ENCODE results near the gene NAALADL2. TPM values are rescaled to one million over a fixed set of nuclear protein-coding genes. Genes with fewer than 3 reads are reported as not detected.

NAALADL2 gene
- total RNA-seq, 5 donors from 2014 or later (not counting 1 experiment from before 2014, with no cell fraction given), result 0.13 to 1.4 (median 0.36) TPM; not detected in 1

- no peaks in the 10 kb centered on the region for H3K4me1 ChIP-seq (ENCODE audit: control insufficient read depth in 1 of 2, extremely low read depth in 1 of 2, insufficient read depth in 2 of 2, low read length in 2 of 2)
- H3K27ac ChIP-seq (ENCODE audit: low read length), result no peak overlapping the region
- H3K9me3 Mint-ChIP-seq, result peaks cover 0 to 15% (median 8%) of the 10 kb centered on the region in 3 donors
- no CpG with 5 or more reads among the region's 1 CpG for WGBS (ENCODE audit: insufficient coverage)
- no peak for ATAC-seq (replicated peaks in 1 of 4)
- no peaks in the 10 kb centered on the region for H3K4me1 Mint-ChIP-seq
- no peaks in the 10 kb centered on the region for H3K9me3 ChIP-seq
- CTCF ChIA-PET, result no interaction called here
- DNase-seq, result no peak
- POLR2A ChIA-PET, result no interaction called here
- no peak overlapping the region for H3K4me3 Mint-ChIP-seq
- H3K27me3 ChIP-seq (replicated peaks in 1 of 2; ENCODE audit: control insufficient read depth in 2 of 2, extremely low read depth in 1 of 2, insufficient read depth in 2 of 2, low read length in 1 of 2), result no peaks in the 10 kb centered on the region
- H3K27ac Mint-ChIP-seq, result no peak overlapping the region
- H3K36me3 ChIP-seq (ENCODE audit: control insufficient read depth in 2 of 2, extremely low read depth in 1 of 2, insufficient read depth in 1 of 2, low read length in 1 of 2), result no peaks in the 10 kb centered on the region
- H3K4me3 ChIP-seq (ENCODE audit: control insufficient read depth in 1 of 2, extremely low read depth in 1 of 2, low read length in 1 of 2), result no peak overlapping the region
- no peaks in the 10 kb centered on the region for H3K27me3 Mint-ChIP-seq
- H3K36me3 Mint-ChIP-seq, result no peaks in the 10 kb centered on the region
Observed at GRCh38 chr3:175146258-175146657, 287.1 kb downstream of the NAALADL2 start.

- ChIA-PET CTCF (no interaction called here), POLR2A (no interaction called here)
- Mint-ChIP-seq H3K9me3 (peaks cover 0 to 7% (median 6%) of the 10 kb centered on the region in 3 donors), H3K4me3 (no peak overlapping the region), H3K27me3 (no peaks in the 10 kb centered on the region), H3K27ac (no peak overlapping the region), H3K4me1 (no peaks in the 10 kb centered on the region), H3K36me3 (no peaks in the 10 kb centered on the region)
- Histone ChIP-seq H3K9me3 (no peaks in the 10 kb centered on the region), H3K4me1 (ENCODE audit: control insufficient read depth in 1 of 2, extremely low read depth in 1 of 2, insufficient read depth in 2 of 2, low read length in 2 of 2) (no peaks in the 10 kb centered on the region), H3K27ac (ENCODE audit: low read length) (no peak overlapping the region), H3K36me3 (ENCODE audit: control insufficient read depth in 2 of 2, extremely low read depth in 1 of 2, insufficient read depth in 1 of 2, low read length in 1 of 2) (no peaks in the 10 kb centered on the region), H3K4me3 (ENCODE audit: control insufficient read depth in 1 of 2, extremely low read depth in 1 of 2, low read length in 1 of 2) (no peak overlapping the region), H3K27me3 (replicated peaks in 1 of 2; ENCODE audit: control insufficient read depth in 2 of 2, extremely low read depth in 1 of 2, insufficient read depth in 2 of 2, low read length in 1 of 2) (no peaks in the 10 kb centered on the region)
- ATAC-seq (replicated peaks in 1 of 4), result no peak
- 45% methylated on average over 2 of the region's 4 CpGs for whole genome bisulfite sequencing (ENCODE audit: insufficient coverage)
- DNase-seq, result no peak
Observed at GRCh38 chr3:175149675-175150074, 290.5 kb downstream of the NAALADL2 start.

- Histone ChIP-seq H3K4me3 (ENCODE audit: control insufficient read depth in 1 of 2, extremely low read depth in 1 of 2, low read length in 1 of 2) (no peak overlapping the region), H3K4me1 (ENCODE audit: control insufficient read depth in 1 of 2, extremely low read depth in 1 of 2, insufficient read depth in 2 of 2, low read length in 2 of 2) (no peaks in the 10 kb centered on the region), H3K27me3 (replicated peaks in 1 of 2; ENCODE audit: control insufficient read depth in 2 of 2, extremely low read depth in 1 of 2, insufficient read depth in 2 of 2, low read length in 1 of 2) (no peaks in the 10 kb centered on the region), H3K9me3 (no peaks in the 10 kb centered on the region), H3K27ac (ENCODE audit: low read length) (no peak overlapping the region), H3K36me3 (ENCODE audit: control insufficient read depth in 2 of 2, extremely low read depth in 1 of 2, insufficient read depth in 1 of 2, low read length in 1 of 2) (no peaks in the 10 kb centered on the region)
- H3K27ac Mint-ChIP-seq, result no peak overlapping the region
- DNase-seq (no peak), ATAC-seq (replicated peaks in 1 of 4) (no peak)
- peaks cover 0 to 9% (median 6%) of the 10 kb centered on the region in 3 donors for H3K9me3 Mint-ChIP-seq
- no peaks in the 10 kb centered on the region for H3K4me1 Mint-ChIP-seq
- H3K4me3 Mint-ChIP-seq, result no peak overlapping the region
- H3K36me3 Mint-ChIP-seq, result no peaks in the 10 kb centered on the region
- ChIA-PET POLR2A (no interaction called here), CTCF (no interaction called here)
- no peaks in the 10 kb centered on the region for H3K27me3 Mint-ChIP-seq
- WGBS (ENCODE audit: insufficient coverage), result 86% methylated on average over 1 of the region's 4 CpGs
Observed at GRCh38 chr3:175150812-175151401, 291.8 kb downstream of the NAALADL2 start.

- POLR2A ChIA-PET, result no interaction called here
- WGBS (ENCODE audit: insufficient coverage), result no CpG with 5 or more reads among the region's 2 CpGs
Observed at GRCh38 chr3:175153595-175153994, 294.5 kb downstream of the NAALADL2 start.

GRCh38 chr3:175155172-175155571, 296.0 kb downstream of the NAALADL2 start:
- Mint-ChIP-seq H3K27me3 (no peaks in the 10 kb centered on the region), H3K4me3 (no peak overlapping the region), H3K27ac (no peak overlapping the region), H3K36me3 (no peaks in the 10 kb centered on the region), H3K4me1 (no peaks in the 10 kb centered on the region), H3K9me3 (peaks cover 0 to 3% (median 0%) of the 10 kb centered on the region in 3 donors)
- DNase-seq, result no peak
- CTCF ChIA-PET, result no interaction called here
- no peaks in the 10 kb centered on the region for H3K9me3 ChIP-seq
- no peaks in the 10 kb centered on the region for H3K27me3 ChIP-seq (replicated peaks in 1 of 2; ENCODE audit: control insufficient read depth in 2 of 2, extremely low read depth in 1 of 2, insufficient read depth in 2 of 2, low read length in 1 of 2)
- POLR2A ChIA-PET, result no interaction called here
- no peak for ATAC-seq (replicated peaks in 1 of 4)
- H3K4me1 ChIP-seq (ENCODE audit: control insufficient read depth in 1 of 2, extremely low read depth in 1 of 2, insufficient read depth in 2 of 2, low read length in 2 of 2), result no peaks in the 10 kb centered on the region
- H3K4me3 ChIP-seq (ENCODE audit: control insufficient read depth in 1 of 2, extremely low read depth in 1 of 2, low read length in 1 of 2), result no peak overlapping the region
- WGBS (ENCODE audit: insufficient coverage), result 80% methylated on average over 1 of the region's 2 CpGs
- H3K27ac ChIP-seq (ENCODE audit: low read length), result no peak overlapping the region
- no peaks in the 10 kb centered on the region for H3K36me3 ChIP-seq (ENCODE audit: control insufficient read depth in 2 of 2, extremely low read depth in 1 of 2, insufficient read depth in 1 of 2, low read length in 1 of 2)

More at GRCh38 chr3:175153595-175153994, 294.5 kb downstream of the NAALADL2 start:
- no peaks in the 10 kb centered on the region for H3K9me3 ChIP-seq
- no peaks in the 10 kb centered on the region for H3K27me3 ChIP-seq (replicated peaks in 1 of 2; ENCODE audit: control insufficient read depth in 2 of 2, extremely low read depth in 1 of 2, insufficient read depth in 2 of 2, low read length in 1 of 2)
- no peak overlapping the region for H3K27ac ChIP-seq (ENCODE audit: low read length)
- H3K4me1 Mint-ChIP-seq, result no peaks in the 10 kb centered on the region
- no peaks in the 10 kb centered on the region for H3K36me3 Mint-ChIP-seq
- ATAC-seq (replicated peaks in 1 of 4), result no peak
- H3K4me1 ChIP-seq (ENCODE audit: control insufficient read depth in 1 of 2, extremely low read depth in 1 of 2, insufficient read depth in 2 of 2, low read length in 2 of 2), result no peaks in the 10 kb centered on the region
- no peaks in the 10 kb centered on the region for H3K36me3 ChIP-seq (ENCODE audit: control insufficient read depth in 2 of 2, extremely low read depth in 1 of 2, insufficient read depth in 1 of 2, low read length in 1 of 2)
- DNase-seq, result no peak
- H3K4me3 Mint-ChIP-seq, result no peak overlapping the region
- no peak overlapping the region for H3K27ac Mint-ChIP-seq
- no peaks in the 10 kb centered on the region for H3K27me3 Mint-ChIP-seq
- CTCF ChIA-PET, result no interaction called here
- H3K9me3 Mint-ChIP-seq, result peaks cover 0 to 3% (median 0%) of the 10 kb centered on the region in 3 donors
- H3K4me3 ChIP-seq (ENCODE audit: control insufficient read depth in 1 of 2, extremely low read depth in 1 of 2, low read length in 1 of 2), result no peak overlapping the region

GRCh38 chr3:175159202-175159601, 300.1 kb downstream of the NAALADL2 start:
- POLR2A ChIA-PET, result interaction anchor here in 1 of 2 donors (0.5 kb wide), 1 partner anchor 1826 kb away, joined by 3 read pairs; no protein-coding TSS in a partner anchor
- Histone ChIP-seq H3K27me3 (replicated peaks in 1 of 2; ENCODE audit: control insufficient read depth in 2 of 2, extremely low read depth in 1 of 2, insufficient read depth in 2 of 2, low read length in 1 of 2) (no peaks in the 10 kb centered on the region), H3K27ac (ENCODE audit: low read length) (no peak overlapping the region), H3K4me1 (ENCODE audit: control insufficient read depth in 1 of 2, extremely low read depth in 1 of 2, insufficient read depth in 2 of 2, low read length in 2 of 2) (no peaks in the 10 kb centered on the region), H3K4me3 (ENCODE audit: control insufficient read depth in 1 of 2, extremely low read depth in 1 of 2, low read length in 1 of 2) (no peak overlapping the region), H3K9me3 (no peaks in the 10 kb centered on the region), H3K36me3 (ENCODE audit: control insufficient read depth in 2 of 2, extremely low read depth in 1 of 2, insufficient read depth in 1 of 2, low read length in 1 of 2) (no peaks in the 10 kb centered on the region)
- Mint-ChIP-seq H3K9me3 (peaks cover 4 to 5% (median 5%) of the 10 kb centered on the region in 3 donors), H3K36me3 (no peaks in the 10 kb centered on the region), H3K4me1 (no peaks in the 10 kb centered on the region), H3K27me3 (no peaks in the 10 kb centered on the region), H3K27ac (no peak overlapping the region), H3K4me3 (no peak overlapping the region)
- CTCF ChIA-PET, result interaction anchor here in 1 of 2 donors (0.6 kb wide), 1 partner anchor 1051 kb away, joined by 4 read pairs; no protein-coding TSS in a partner anchor
- ATAC-seq (replicated peaks in 1 of 4) (no peak), DNase-seq (no peak)

- H3K36me3 ChIP-seq (ENCODE audit: control insufficient read depth in 2 of 2, extremely low read depth in 1 of 2, insufficient read depth in 1 of 2, low read length in 1 of 2), result no peaks in the 10 kb centered on the region
- ChIA-PET POLR2A (no interaction called here), CTCF (no interaction called here)
- H3K27me3 ChIP-seq (replicated peaks in 1 of 2; ENCODE audit: control insufficient read depth in 2 of 2, extremely low read depth in 1 of 2, insufficient read depth in 2 of 2, low read length in 1 of 2), result no peaks in the 10 kb centered on the region
- no peaks in the 10 kb centered on the region for H3K4me1 ChIP-seq (ENCODE audit: control insufficient read depth in 1 of 2, extremely low read depth in 1 of 2, insufficient read depth in 2 of 2, low read length in 2 of 2)
- H3K36me3 Mint-ChIP-seq, result no peaks in the 10 kb centered on the region
- no peaks in the 10 kb centered on the region for H3K27me3 Mint-ChIP-seq
- peaks cover 2 to 5% (median 4%) of the 10 kb centered on the region in 3 donors for H3K9me3 Mint-ChIP-seq
- no peaks in the 10 kb centered on the region for H3K4me1 Mint-ChIP-seq
- no peak overlapping the region for H3K4me3 Mint-ChIP-seq
- DNase-seq (no peak), ATAC-seq (replicated peaks in 1 of 4) (no peak)
- H3K4me3 ChIP-seq (ENCODE audit: control insufficient read depth in 1 of 2, extremely low read depth in 1 of 2, low read length in 1 of 2), result no peak overlapping the region
- H3K27ac Mint-ChIP-seq, result no peak overlapping the region
- H3K27ac ChIP-seq (ENCODE audit: low read length), result no peak overlapping the region
- no CpG with 5 or more reads among the region's 5 CpGs for WGBS (ENCODE audit: insufficient coverage)
- H3K9me3 ChIP-seq, result no peaks in the 10 kb centered on the region
Observed at GRCh38 chr3:175161291-175161690, 302.2 kb downstream of the NAALADL2 start.
